Measurements from ENCODE around the gene JUND. TPM values are rescaled to one million over a fixed set of nuclear protein-coding genes. Genes with fewer than 3 reads are reported as not detected.

Gene JUND
- total RNA-seq, 1 experiment from 2014 or later = 44.9 TPM

DNA sequence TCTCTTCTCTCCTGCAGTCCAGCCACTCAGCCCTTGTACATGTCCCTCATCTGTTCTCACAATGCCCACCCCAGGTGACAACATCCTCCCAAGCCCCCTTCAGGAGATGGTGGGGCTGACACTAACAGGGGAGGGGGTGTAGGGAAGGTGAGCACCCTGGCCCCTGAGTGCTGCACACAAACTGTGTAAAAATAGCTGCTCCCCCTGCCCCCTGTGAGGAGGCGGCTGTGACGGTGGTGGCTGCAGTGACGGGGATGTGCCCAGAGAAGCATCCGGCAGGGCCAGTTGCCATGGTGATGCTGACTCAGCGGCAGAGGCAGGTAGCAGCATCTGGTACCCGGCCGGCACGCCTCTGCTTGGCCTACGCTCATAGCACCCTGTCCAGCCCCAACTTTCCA, 13.0 kb upstream of the JUND start:
- BruUV-seq (replicated peaks) = no TSS peak
- DNase-seq = no peak
- H3K9me3 Mint-ChIP-seq (ENCODE audit: low read depth, unreplicated experiment) = no peaks in the 10 kb centered on the region
- intact Hi-C loops (cut with micrococcal nuclease; ENCODE audit: unreplicated experiment) = no loop called here
- H3K4me1 Mint-ChIP-seq (ENCODE audit: low read depth, unreplicated experiment) = peaks cover 18% of the 10 kb centered on the region
- no peak overlapping the region for H3K4me3 Mint-ChIP-seq (ENCODE audit: low read depth, unreplicated experiment)
- H3K27me3 Mint-ChIP-seq (ENCODE audit: unreplicated experiment) = no peaks in the 10 kb centered on the region
- peaks cover 13% of the 10 kb centered on the region for H3K36me3 Mint-ChIP-seq (ENCODE audit: insufficient read depth, unreplicated experiment)
- TF ChIP-seq CTCF (IDR thresholded peaks at IDR 0.05; ENCODE audit: unreplicated experiment) = no peak
- H3K27ac Mint-ChIP-seq (ENCODE audit: unreplicated experiment) = no peak overlapping the region
- CTCF ChIA-PET = no interaction called here

- no peak overlapping the region for H3K4me3 Mint-ChIP-seq (ENCODE audit: low read depth, unreplicated experiment)
- no peak for DNase-seq
- peaks cover 18% of the 10 kb centered on the region for H3K4me1 Mint-ChIP-seq (ENCODE audit: low read depth, unreplicated experiment)
- H3K27me3 Mint-ChIP-seq (ENCODE audit: unreplicated experiment) = no peaks in the 10 kb centered on the region
- BruUV-seq (replicated peaks) = no TSS peak
- H3K9me3 Mint-ChIP-seq (ENCODE audit: low read depth, unreplicated experiment) = no peaks in the 10 kb centered on the region
- TF ChIP-seq CTCF (IDR thresholded peaks at IDR 0.05; ENCODE audit: unreplicated experiment) = no peak
- intact Hi-C loops (cut with micrococcal nuclease; ENCODE audit: unreplicated experiment) = no loop called here
- peaks cover 13% of the 10 kb centered on the region for H3K36me3 Mint-ChIP-seq (ENCODE audit: insufficient read depth, unreplicated experiment)
- H3K27ac Mint-ChIP-seq (ENCODE audit: unreplicated experiment) = no peak overlapping the region
- CTCF ChIA-PET = interaction anchor here (1.8 kb wide), 1 partner anchor 14 kb away, joined by 6 read pairs; no protein-coding TSS in a partner anchor
These were observed 12.4 kb upstream of the JUND start for GRCh38 chr19:18293642-18294466.

GRCh38 chr19:18292810-18293641, 11.6 kb upstream of the JUND start:
- CTCF ChIA-PET = interaction anchor here (0.5 to 1.8 kb wide), 4 partner anchors 12 to 94 kb away, joined by 3 to 6 read pairs (median 4); no protein-coding TSS in a partner anchor
- H3K36me3 Mint-ChIP-seq (ENCODE audit: insufficient read depth, unreplicated experiment) = peaks cover 13% of the 10 kb centered on the region
- no peaks in the 10 kb centered on the region for H3K27me3 Mint-ChIP-seq (ENCODE audit: unreplicated experiment)
- H3K4me3 Mint-ChIP-seq (ENCODE audit: low read depth, unreplicated experiment) = peak overlapping the region; percentile 72
- H3K9me3 Mint-ChIP-seq (ENCODE audit: low read depth, unreplicated experiment) = no peaks in the 10 kb centered on the region
- peak; percentile 34 for DNase-seq
- intact Hi-C loops (cut with micrococcal nuclease; ENCODE audit: unreplicated experiment) = no loop called here
- H3K4me1 Mint-ChIP-seq (ENCODE audit: low read depth, unreplicated experiment) = peaks cover 18% of the 10 kb centered on the region
- TF ChIP-seq CTCF (IDR thresholded peaks at IDR 0.05; ENCODE audit: unreplicated experiment) = no peak
- peak overlapping the region; percentile 23 for H3K27ac Mint-ChIP-seq (ENCODE audit: unreplicated experiment)
- no TSS peak for BruUV-seq (replicated peaks)

DNA sequence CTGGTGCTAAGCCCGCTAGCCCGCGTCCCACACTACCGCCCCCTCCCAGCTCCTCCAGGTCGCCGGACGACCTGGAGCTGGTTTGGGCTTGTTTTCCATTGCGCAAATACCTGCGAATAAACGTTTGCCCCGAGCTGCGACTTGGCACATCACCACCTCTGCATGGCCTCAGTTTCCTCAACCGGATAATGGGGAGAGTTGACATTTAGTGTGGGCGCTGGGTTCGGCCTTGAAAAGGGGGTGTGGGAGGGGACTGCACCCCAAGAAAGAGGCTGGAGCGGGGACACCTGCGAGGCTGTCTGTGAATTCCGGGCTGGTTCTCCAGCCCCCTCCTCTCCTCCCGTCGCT, 11.0 kb upstream of the JUND start:
- Mint-ChIP-seq H3K27me3 (ENCODE audit: unreplicated experiment) (no peaks in the 10 kb centered on the region), H3K27ac (ENCODE audit: unreplicated experiment) (no peak overlapping the region), H3K9me3 (ENCODE audit: low read depth, unreplicated experiment) (no peaks in the 10 kb centered on the region), H3K36me3 (ENCODE audit: insufficient read depth, unreplicated experiment) (peaks cover 13% of the 10 kb centered on the region), H3K4me1 (ENCODE audit: low read depth, unreplicated experiment) (peaks cover 18% of the 10 kb centered on the region), H3K4me3 (ENCODE audit: low read depth, unreplicated experiment) (peak overlapping the region; percentile 72)
- no TSS peak for BruUV-seq (replicated peaks)
- intact Hi-C loops (cut with micrococcal nuclease; ENCODE audit: unreplicated experiment) = no loop called here
- DNase-seq = no peak
- no peak for TF ChIP-seq CTCF (IDR thresholded peaks at IDR 0.05; ENCODE audit: unreplicated experiment)
- CTCF ChIA-PET = interaction anchor here (0.5 to 1.8 kb wide), 3 partner anchors 13 to 95 kb away, joined by 4 to 6 read pairs (median 4); no protein-coding TSS in a partner anchor

All from Calu3 (cell line).